M059J (cell line): ENCODE results near the gene FMN2. TPM values are rescaled to one million over a fixed set of nuclear protein-coding genes. Genes with fewer than 3 reads are reported as not detected.

Experiments used
- DNase-seq: peaks from one replicate; pipeline ENCODE4 v3.0.0-alpha.2; 2012; ENCODE audit warnings: low read depth
- total RNA-seq: library from RNA; depleted of rRNA; stranded (reverse); fragments of >200 nt; shearing (Covaris generic); gene quantifications from 2 replicates; pipeline ENCODE4 v1.2.3, GENCODE V29; 2014

Gene FMN2
- total RNA-seq, 1 experiment from 2014 or later = 19.2 TPM

GRCh38 chr1:240423246-240423924 lies 331.7 kb downstream of the FMN2 start:
- no peak for DNase-seq

- peak; percentile 15 for DNase-seq
Observed at GRCh38 chr1:240424740-240425464, 333.2 kb downstream of the FMN2 start.

- DNase-seq = no peak
Observed at GRCh38 chr1:240426051-240426450, 334.4 kb downstream of the FMN2 start.

GRCh38 chr1:240435996-240436566 lies 344.4 kb downstream of the FMN2 start:
- no peak for DNase-seq

GRCh38 chr1:240441669-240442068 lies 350.0 kb downstream of the FMN2 start:
- DNase-seq = no peak

- no peak for DNase-seq
Observed at GRCh38 chr1:240445369-240445768, 353.7 kb downstream of the FMN2 start.

- DNase-seq = peak; percentile 21
Observed at GRCh38 chr1:240455228-240455821, 363.6 kb downstream of the FMN2 start.

GRCh38 chr1:240457203-240457602 lies 365.5 kb downstream of the FMN2 start:
- DNase-seq = no peak

GRCh38 chr1:240462277-240462676 lies 370.6 kb downstream of the FMN2 start:
- DNase-seq = no peak

- no peak for DNase-seq
Observed at GRCh38 chr1:240462766-240463395, 371.2 kb downstream of the FMN2 start.

GRCh38 chr1:240464099-240464498 lies 372.4 kb downstream of the FMN2 start:
- no peak for DNase-seq

- no peak for DNase-seq
Observed at GRCh38 chr1:240465531-240465940, 373.9 kb downstream of the FMN2 start.

- no peak for DNase-seq
Observed at GRCh38 chr1:240466509-240466908, 374.8 kb downstream of the FMN2 start.

GRCh38 chr1:240467895-240468294 lies 376.2 kb downstream of the FMN2 start:
- DNase-seq = no peak

- DNase-seq = no peak
Observed at GRCh38 chr1:240468656-240469055, 377.0 kb downstream of the FMN2 start.

- peak; percentile 66 for DNase-seq
Observed at GRCh38 chr1:240474133-240474614, 382.5 kb downstream of the FMN2 start.

- no peak for DNase-seq
Observed at GRCh38 chr1:240475832-240476231, 384.1 kb downstream of the FMN2 start.

GRCh38 chr1:240478536-240478935 lies 386.9 kb downstream of the FMN2 start:
- DNase-seq = no peak

- no peak for DNase-seq
Observed at GRCh38 chr1:240484804-240485443, 393.2 kb downstream of the FMN2 start.

GRCh38 chr1:240486611-240487010 lies 394.9 kb downstream of the FMN2 start:
- no peak for DNase-seq

- DNase-seq = no peak
Observed at GRCh38 chr1:240487493-240487892, 395.8 kb downstream of the FMN2 start.
